ENCODE measurements around the gene TSEN2. TPM values are rescaled to one million over a fixed set of nuclear protein-coding genes. Genes with fewer than 3 reads are reported as not detected.

The TSEN2 gene
- total and polyA plus RNA-seq, 12 donors: 11.1 to 27.6 (median 20.5) TPM

- Histone ChIP-seq H3K36me3 (replicated peaks in 1 of 2) (no peaks in the 10 kb centered on the region), H3K4me1 (replicated peaks in 1 of 2) (no peaks in the 10 kb centered on the region), H3K27ac (no peak overlapping the region), H3K9me3 (replicated peaks in 1 of 3) (no peaks in the 10 kb centered on the region), H3K27me3 (no peaks in the 10 kb centered on the region), H3K4me3 (no peak overlapping the region)
- WGBS, 4 donors: 77 to 96% (median 86%) methylated on average over 1 of the region's 1 CpG; no CpG with 5 or more reads in 1 of the 4 donors
- TF ChIP-seq POLR2A (IDR thresholded peaks at IDR 0.05) (no peak), CTCF (IDR thresholded peaks at IDR 0.05) (no peak)
- no peak for DNase-seq
- intact Hi-C loops (cut with DNase I): no loop called here
These were observed 20.6 kb upstream of the TSEN2 start for GRCh38 chr3:12463686-12464085.

DNA sequence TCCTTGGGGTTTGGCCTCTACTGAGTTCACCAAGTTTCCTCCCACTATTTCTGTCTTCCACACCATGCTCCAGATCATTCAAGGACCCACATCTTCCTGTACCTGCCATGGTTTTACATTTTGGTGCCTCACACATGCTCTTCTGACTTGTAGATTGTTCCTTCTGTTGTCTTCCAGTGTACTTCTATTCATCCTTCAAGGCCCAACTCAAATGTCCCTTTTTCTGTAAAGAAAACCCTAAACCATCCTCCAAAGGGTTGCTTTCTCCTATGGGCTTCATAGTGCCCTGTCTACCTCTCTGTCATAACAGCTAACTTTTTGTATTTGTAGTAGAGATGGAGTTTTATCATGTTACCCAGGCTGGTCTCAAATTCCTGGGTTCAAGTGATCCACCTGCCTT lies 20.1 kb upstream of the TSEN2 start:
- H3K9me3 ChIP-seq (replicated peaks in 1 of 3): no peaks in the 10 kb centered on the region
- DNase-seq: no peak
- no peak overlapping the region for H3K27ac ChIP-seq
- no peak for TF ChIP-seq POLR2A (IDR thresholded peaks at IDR 0.05)
- H3K36me3 ChIP-seq (replicated peaks in 1 of 2): no peaks in the 10 kb centered on the region
- H3K4me1 ChIP-seq (replicated peaks in 1 of 2): no peaks in the 10 kb centered on the region
- no peaks in the 10 kb centered on the region for H3K27me3 ChIP-seq
- H3K4me3 ChIP-seq: no peak overlapping the region
- intact Hi-C loops (cut with DNase I): no loop called here

GRCh38 chr3:12465151-12465835 lies 19.0 kb upstream of the TSEN2 start:
- TF ChIP-seq CTCF (IDR thresholded peaks at IDR 0.05): no peak
- TF ChIP-seq POLR2A (IDR thresholded peaks at IDR 0.05): no peak
- no peaks in the 10 kb centered on the region for H3K36me3 ChIP-seq (replicated peaks in 1 of 2)

GRCh38 chr3:12465836-12466225 lies 18.4 kb upstream of the TSEN2 start:
- DNase-seq: no peak
- no peaks in the 10 kb centered on the region for H3K4me1 ChIP-seq (replicated peaks in 1 of 2)
- no peaks in the 10 kb centered on the region for H3K27me3 ChIP-seq
- WGBS, 4 donors: 44 to 50% (median 47%) methylated on average over 4 of the region's 4 CpGs
- H3K4me3 ChIP-seq: no peak overlapping the region
- no peak overlapping the region for H3K27ac ChIP-seq
- H3K36me3 ChIP-seq (replicated peaks in 1 of 2): no peaks in the 10 kb centered on the region
- no peak for TF ChIP-seq POLR2A (IDR thresholded peaks at IDR 0.05)
- TF ChIP-seq CTCF (IDR thresholded peaks at IDR 0.05): no peak
- intact Hi-C loops (cut with DNase I): no loop called here
- no peaks in the 10 kb centered on the region for H3K9me3 ChIP-seq (replicated peaks in 1 of 3)

More at GRCh38 chr3:12465151-12465835, 19.0 kb upstream of the TSEN2 start:
- 81 to 90% (median 87%) methylated on average over 18 of the region's 18 CpGs for WGBS, 4 donors
- intact Hi-C loops (cut with DNase I): no loop called here
- H3K27ac ChIP-seq: no peak overlapping the region
- no peak overlapping the region for H3K4me3 ChIP-seq
- no peaks in the 10 kb centered on the region for H3K27me3 ChIP-seq
- H3K4me1 ChIP-seq (replicated peaks in 1 of 2): no peaks in the 10 kb centered on the region
- H3K9me3 ChIP-seq (replicated peaks in 1 of 3): no peaks in the 10 kb centered on the region
- no peak for DNase-seq

DNA sequence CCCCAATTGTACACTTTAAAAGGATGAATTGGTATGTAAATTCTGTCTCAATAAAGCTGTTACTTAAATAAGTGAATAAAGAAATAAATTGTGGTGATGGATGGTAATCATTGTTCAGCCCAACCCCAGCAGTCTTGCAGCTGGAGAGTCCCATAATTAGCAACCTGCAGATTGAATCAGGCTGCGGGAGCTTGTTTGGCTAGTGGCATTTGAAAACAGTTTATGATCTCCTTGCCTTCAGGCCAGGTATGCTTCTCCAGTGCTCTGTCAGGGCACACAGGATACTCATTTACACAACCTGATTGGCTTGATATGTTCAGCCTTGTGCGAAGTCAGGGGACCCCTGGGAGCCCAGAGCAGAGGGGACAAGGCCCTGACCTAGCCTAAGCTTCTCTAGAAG lies 16.5 kb upstream of the TSEN2 start:
- Histone ChIP-seq H3K9me3 (replicated peaks in 1 of 3) (no peaks in the 10 kb centered on the region), H3K4me3 (no peak overlapping the region), H3K36me3 (replicated peaks in 1 of 2) (no peaks in the 10 kb centered on the region), H3K4me1 (replicated peaks in 1 of 2) (no peaks in the 10 kb centered on the region), H3K27me3 (no peaks in the 10 kb centered on the region), H3K27ac (no peak overlapping the region)
- TF ChIP-seq CTCF (IDR thresholded peaks at IDR 0.05) (no peak), POLR2A (IDR thresholded peaks at IDR 0.05) (no peak)
- 81 to 100% (median 83%) methylated on average over 1 to 2 of the region's 2 CpGs for WGBS, 4 donors
- intact Hi-C loops (cut with DNase I): no loop called here
- DNase-seq: no peak
